HG03521 (cell line): ENCODE measurements around the gene CDK5RAP1.

Experiments used
- ATAC-seq: cut with Tn5 transposase; IDR thresholded peaks from one replicate; pipeline ENCODE4 v1.9.1; 2021; ENCODE audit warnings: mild to moderate bottlenecking, moderate library complexity; ENCODE audit not compliant: unreplicated experiment

CDK5RAP1 gene

GRCh38 chr20:33336375-33336774, 64.9 kb downstream of the CDK5RAP1 start:
- ATAC-seq = no peak

DNA sequence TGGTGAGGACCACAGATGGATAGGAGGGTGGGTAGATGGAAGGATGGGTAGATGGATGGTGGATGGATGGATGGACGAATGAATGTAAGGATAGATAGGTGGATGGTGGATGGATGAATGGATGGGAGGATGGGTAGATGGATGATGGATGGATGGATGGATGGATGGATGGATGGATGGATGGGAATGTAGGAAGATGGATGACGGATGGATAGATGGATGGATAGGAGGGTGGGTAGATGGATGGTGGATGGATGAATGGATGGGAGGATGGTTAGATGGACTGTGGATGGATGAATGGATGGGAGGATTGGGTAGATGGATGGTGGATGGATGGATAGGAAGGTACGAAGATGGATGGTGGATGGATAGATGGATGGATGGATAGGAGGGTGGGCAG, 67.2 kb downstream of the CDK5RAP1 start:
- ATAC-seq = no peak

DNA sequence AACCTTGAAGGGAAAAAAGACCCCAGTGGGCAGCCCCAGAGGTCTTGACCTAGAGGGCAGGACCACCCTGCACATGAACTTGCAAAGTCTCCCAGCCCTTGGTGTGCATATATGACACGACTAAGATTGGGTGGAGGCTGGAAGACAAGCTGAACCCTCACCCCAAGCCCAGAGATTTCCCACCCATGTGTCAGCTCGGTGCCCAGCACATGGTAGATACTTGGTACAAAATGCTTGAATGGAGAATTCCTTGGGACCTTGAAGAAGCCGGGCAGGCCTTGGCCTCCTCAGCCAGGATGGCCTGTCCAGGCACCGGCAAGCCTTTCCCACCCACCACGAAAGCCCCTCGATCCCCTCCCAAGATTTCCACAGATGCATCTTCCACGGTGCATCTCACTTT, 67.7 kb downstream of the CDK5RAP1 start:
- no peak for ATAC-seq

DNA sequence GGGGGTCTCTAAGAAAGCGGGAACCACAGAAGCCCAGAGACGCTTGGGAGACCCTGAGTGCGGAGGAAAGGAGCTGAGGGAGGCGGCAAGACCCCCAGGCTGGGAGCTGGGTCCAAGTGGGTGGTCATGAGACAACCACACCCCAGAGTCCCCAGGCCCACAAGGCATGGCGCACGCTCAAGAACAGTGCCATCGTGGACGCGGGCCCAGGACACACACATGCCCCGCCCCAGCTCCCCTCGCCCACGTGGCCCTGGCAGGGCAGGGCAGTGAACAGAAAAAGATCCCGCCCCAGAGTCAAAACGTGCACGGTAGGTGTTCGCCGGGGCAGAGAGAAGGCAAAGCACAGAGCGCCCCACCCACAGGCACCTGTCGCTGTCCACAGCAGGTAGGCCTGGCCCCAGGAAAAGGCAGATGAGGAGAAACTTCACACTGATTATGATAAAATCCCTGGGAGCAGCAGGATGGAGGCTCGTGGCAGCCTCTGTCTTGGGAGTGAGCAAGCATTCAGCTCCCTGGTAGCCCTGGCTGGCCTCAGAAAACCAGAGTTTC, 68.3 kb downstream of the CDK5RAP1 start:
- no peak for ATAC-seq

DNA sequence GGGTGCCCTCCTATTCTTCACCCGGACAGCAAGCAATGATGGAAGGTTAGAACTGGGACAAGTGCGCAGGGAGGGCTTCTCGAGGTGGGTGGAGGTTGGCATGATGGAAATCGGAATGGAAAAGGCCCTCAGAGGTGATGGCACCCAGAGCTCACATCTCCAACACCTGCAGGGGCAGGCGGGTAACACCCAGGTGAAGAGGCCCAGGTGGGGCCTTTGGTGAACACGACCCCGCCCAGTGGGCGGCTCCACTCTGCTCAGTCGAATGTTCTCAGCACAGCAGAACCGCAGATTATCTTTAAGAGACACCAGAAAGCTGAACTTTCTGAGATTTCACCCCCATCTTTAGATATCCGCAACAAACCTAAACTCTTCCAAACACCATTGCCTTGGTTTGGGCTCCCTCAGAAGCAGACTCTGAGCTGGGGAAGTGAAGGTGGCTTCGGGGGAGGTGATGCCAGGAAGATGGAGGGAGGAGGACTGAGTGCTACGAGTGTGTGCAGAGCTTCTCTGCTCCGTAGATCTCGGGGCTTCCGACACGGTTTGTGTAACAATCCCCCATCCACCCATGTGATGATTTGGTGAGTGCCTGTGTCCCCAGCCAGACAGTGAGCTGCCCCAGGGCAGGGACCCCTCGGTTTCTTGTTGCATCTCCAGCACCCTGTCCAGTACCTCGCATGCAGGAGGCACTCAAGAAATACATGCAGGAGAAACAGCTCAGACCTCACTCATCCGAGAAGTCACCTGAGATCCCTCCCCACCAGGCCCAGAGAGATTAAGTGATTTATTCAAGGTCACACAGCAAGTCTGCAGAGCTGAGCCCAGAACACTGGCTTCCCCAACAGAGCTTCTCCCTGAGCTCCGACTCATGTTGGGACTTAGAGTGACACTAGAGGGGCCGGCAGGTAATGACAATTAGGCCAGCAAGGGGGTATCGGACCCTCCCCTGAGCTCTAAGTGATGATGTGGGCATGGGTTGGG, 72.9 kb downstream of the CDK5RAP1 start:
- no peak for ATAC-seq

- no peak for ATAC-seq
These were observed 76.0 kb downstream of the CDK5RAP1 start for GRCh38 chr20:33325350-33325749.

DNA sequence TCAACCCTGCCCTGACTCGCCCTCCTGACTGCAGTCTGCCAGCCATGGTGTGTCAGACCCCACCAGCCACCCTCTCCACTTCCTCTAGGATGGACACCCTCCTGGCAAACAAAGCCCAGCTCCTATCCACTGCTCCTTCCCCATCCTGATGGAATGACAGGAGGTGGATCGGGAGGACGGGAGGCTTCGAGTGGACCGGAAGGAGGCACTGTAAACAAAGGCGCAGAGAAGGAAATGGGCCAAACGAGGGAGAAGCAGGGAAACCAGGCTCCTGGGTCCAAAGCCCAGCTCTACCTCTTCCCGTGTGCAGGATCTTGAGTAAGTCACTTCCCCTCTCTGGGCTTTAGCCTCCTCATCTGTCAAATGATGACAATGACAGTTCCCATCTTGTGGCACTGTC, 78.1 kb downstream of the CDK5RAP1 start:
- ATAC-seq = no peak

DNA sequence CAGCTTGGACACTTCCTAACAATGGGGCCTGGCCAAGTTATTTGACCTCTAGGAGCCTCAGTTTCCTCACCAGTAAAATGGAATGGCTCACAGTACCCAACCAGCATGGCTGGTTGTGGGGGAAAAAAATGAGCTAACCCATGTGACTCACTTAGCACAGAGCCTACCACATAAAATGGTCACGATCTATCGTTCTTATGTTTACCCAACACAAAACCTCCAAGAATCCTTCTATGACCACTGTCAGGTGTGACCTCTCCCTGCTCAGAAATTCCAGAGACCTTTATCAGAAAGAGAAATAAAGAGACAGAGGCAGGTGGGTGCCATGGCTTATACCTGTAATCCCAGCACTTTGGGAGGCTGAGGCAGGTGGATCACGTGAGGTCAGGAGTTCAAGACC, 78.9 kb downstream of the CDK5RAP1 start:
- ATAC-seq = no peak

DNA sequence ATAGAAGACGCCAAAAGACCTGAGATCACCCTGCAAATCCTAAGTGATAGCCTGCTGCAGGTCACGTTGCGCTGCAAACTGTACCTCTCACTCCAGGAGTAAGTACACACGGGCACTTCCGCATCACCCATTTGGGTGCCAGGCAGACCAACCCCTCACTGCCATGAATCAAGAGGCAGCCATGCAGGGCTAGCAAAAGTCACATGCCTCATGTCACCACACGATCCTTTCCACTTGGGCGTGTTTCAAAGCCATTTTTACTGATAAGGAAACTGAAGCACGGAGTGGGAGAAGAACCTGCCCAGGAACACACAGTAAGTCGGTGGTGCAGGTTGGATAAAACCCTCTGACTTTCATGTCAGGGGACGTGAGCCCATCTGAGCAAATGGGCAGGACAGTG, 81.3 kb downstream of the CDK5RAP1 start:
- no peak for ATAC-seq

GRCh38 chr20:33318096-33318429, 83.3 kb downstream of the CDK5RAP1 start:
- no peak for ATAC-seq

DNA sequence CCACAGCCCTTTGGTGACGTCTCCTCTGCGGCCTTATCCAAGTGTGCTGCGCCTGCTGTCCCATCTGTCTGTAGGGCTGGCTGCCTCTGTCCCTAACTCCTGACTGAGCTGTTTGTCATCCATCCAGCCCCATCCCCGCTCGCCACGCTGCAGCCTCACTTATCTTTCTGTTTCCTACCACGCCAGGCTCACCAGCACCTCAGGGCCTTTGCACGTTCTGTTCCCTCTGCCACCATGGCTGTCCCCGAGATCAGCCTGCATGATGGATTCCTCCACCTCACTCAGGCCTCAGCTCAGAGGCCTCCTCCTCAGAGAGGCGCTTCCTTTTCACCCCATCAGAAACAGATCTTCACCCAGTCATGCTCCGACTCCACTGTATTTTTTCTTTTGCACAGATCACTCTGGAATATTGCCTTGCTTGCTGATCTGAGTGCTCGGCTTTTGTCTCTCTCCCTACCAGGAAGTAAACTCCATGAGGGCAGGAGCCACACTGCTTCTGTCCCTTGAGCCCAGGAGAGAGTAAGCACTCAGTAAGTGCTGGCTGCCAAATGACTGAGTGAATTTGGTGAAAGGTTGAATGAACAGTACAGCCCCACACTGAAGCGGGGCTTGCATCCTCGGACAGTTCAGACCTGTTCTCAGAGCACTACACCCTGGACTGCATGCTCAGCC, 83.8 kb downstream of the CDK5RAP1 start:
- no peak for ATAC-seq

- no peak for ATAC-seq
These were observed 84.4 kb downstream of the CDK5RAP1 start for GRCh38 chr20:33316958-33317357.

DNA sequence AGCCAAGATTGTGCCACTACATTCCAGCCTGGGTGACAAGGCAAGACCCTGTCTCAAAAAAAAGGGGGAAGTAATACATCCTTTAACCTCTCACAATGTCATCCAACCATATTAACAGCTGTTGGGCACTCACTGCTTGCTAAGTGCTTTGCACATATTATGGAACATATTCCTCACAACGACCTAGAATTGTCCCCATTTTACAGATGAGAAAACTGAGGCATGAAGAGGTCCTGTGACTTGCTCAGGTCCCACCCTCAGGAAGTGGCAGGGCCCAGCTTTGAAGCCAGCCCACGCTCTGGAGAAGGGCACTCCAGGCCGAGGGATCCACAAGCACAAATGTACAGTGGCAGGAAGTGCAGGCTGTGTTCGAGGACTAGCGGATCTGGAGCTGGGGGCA, 85.0 kb downstream of the CDK5RAP1 start:
- no peak for ATAC-seq

- ATAC-seq = no peak
These were observed 87.5 kb downstream of the CDK5RAP1 start for GRCh38 chr20:33313686-33314314.

DNA sequence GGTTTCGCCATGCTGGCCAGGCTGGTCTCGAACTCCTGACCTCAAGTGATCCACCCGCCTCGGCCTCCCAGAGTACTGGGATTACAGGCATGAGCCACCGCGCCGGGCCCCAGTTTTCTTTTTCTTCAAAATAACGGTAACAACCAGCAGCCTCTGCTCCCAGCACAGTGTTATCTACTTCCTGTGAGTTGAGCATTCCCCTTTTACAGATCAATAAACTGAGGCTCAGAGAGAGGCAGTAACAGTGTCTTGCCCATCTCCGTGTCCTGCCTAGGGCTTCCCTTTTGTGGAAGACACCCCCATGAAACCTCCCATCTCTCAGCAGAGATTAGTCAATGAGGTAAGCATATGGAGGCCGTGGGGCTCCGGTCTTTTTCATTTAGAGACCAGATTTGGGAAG, 88.7 kb downstream of the CDK5RAP1 start:
- ATAC-seq = no peak

GRCh38 chr20:33311996-33312395, 89.3 kb downstream of the CDK5RAP1 start:
- ATAC-seq = no peak

GRCh38 chr20:33311011-33311410, 90.3 kb downstream of the CDK5RAP1 start:
- no peak for ATAC-seq

GRCh38 chr20:33310327-33310899, 90.9 kb downstream of the CDK5RAP1 start:
- ATAC-seq = no peak

GRCh38 chr20:33309631-33310030, 91.7 kb downstream of the CDK5RAP1 start:
- ATAC-seq = no peak
